PC-9 (cell line): Measurements from ENCODE around the gene FOXR1. TPM values are rescaled to one million over a fixed set of nuclear protein-coding genes. Genes with fewer than 3 reads are reported as not detected.

Experiments used
- BruUV-seq: library from RNA; stranded (reverse); fragments of 400-500 nt; replicated peaks from 2 replicates; lab custom pipeline; 2021; lab: Mats Ljungman, UMichigan
- CTCF ChIA-PET: fragments of 300-600 bp; sonication (Branson Sonifier 250); formaldehyde crosslinking; loops from one replicate; lab custom pipeline; 2022; ENCODE audit warnings: antibody characterized with exemption; lab: Charles Lee
- POLR2A ChIA-PET: fragments of 300-600 bp; sonication (Branson Sonifier 250); formaldehyde crosslinking; loops from one replicate; lab custom pipeline; 2022; ENCODE audit warnings: antibody characterized with exemption; ENCODE audit not compliant: unreplicated experiment; lab: Charles Lee
- DNase-seq, 2 experiments: peaks; one replicate each; pipeline versions ENCODE4 v3.0.0 to v3.0.0-alpha.2; 2015 to 2022; ENCODE audit warnings: mixed read lengths in 1 of 2
- H2AFZ ChIP-seq: fragments of 200-600 bp; sonication (generic); 2 replicates; pipeline ENCODE4 v1.8.1; 2017; ENCODE audit warnings: antibody characterized with exemption
- H3F3A ChIP-seq: fragments of 200-600 bp; sonication (generic); 2 replicates; pipeline ENCODE4 v1.8.1; 2017; ENCODE audit warnings: antibody characterized with exemption, mild to moderate bottlenecking, low read depth; ENCODE audit not compliant: insufficient read depth
- H3K27ac ChIP-seq: fragments of 200-600 bp; sonication (generic); 2 replicates; pipeline ENCODE4 v1.6.1; 2016; ENCODE audit warnings: mixed run types
- H3K27me3 ChIP-seq: fragments of 200-600 bp; sonication (generic); 2 replicates; pipeline ENCODE4 v1.6.1; 2016; ENCODE audit warnings: low read depth, mixed run types; ENCODE audit not compliant: insufficient read depth
- H3K36me3 ChIP-seq: fragments of 200-600 bp; sonication (generic); 2 replicates; pipeline ENCODE4 v1.6.1; 2016; ENCODE audit warnings: low read depth, mixed run types
- H3K4me1 ChIP-seq: fragments of 200-600 bp; sonication (generic); replicated peaks from 2 replicates; pipeline ENCODE4 v1.6.1; 2016; ENCODE audit warnings: mixed run types; ENCODE audit not compliant: insufficient read depth
- H3K4me2 ChIP-seq: fragments of 200-600 bp; sonication (generic); 2 replicates; pipeline ENCODE4 v1.6.1; 2017; ENCODE audit warnings: mixed run types
- H3K4me3 ChIP-seq: fragments of 200-600 bp; sonication (generic); 2 replicates; pipeline ENCODE4 v1.6.1; 2016; ENCODE audit warnings: mixed run types
- H3K79me2 ChIP-seq: fragments of 200-600 bp; sonication (generic); 2 replicates; pipeline ENCODE4 v1.6.1; 2017; ENCODE audit warnings: low read depth, mixed run types
- H3K9me2 ChIP-seq: fragments of 200-600 bp; sonication (generic); 2 replicates; pipeline ENCODE4 v1.8.1; 2017; ENCODE audit warnings: mild to moderate bottlenecking; ENCODE audit not compliant: insufficient read depth
- H3K9me3 ChIP-seq: fragments of 200-600 bp; sonication (generic); 2 replicates; pipeline ENCODE4 v1.8.1; 2016; ENCODE audit warnings: low read depth; ENCODE audit not compliant: insufficient read depth
- H4K20me1 ChIP-seq: fragments of 200-600 bp; sonication (generic); 2 replicates; pipeline ENCODE4 v1.8.1; 2017; ENCODE audit not compliant: insufficient read depth
- CTCF ChIP-seq: fragments of 200-600 bp; sonication (generic); conservative IDR thresholded peaks from 2 replicates; pipeline ENCODE4 v1.6.1; 2017; ENCODE audit warnings: mixed run types, antibody characterized with exemption, mild to moderate bottlenecking, moderate library complexity
- EZH2 ChIP-seq: fragments of 200-600 bp; sonication (generic); IDR thresholded peaks from 2 replicates; pipeline ENCODE4 v1.8.0; 2017; ENCODE audit warnings: antibody characterized with exemption, low read depth
- intact Hi-C: fragments of 100-400 bp; cut with micrococcal nuclease; formaldehyde crosslinking; loops from one replicate; pipeline ENCODE4 v1.10.0; 2022; ENCODE audit not compliant: unreplicated experiment
- total RNA-seq: library from RNA; stranded (reverse); gene quantifications from 2 replicates; pipeline ENCODE4 v1.2.3, GENCODE V29; 2021

The FOXR1 gene
- total RNA-seq, 1 experiment from 2014 or later: not detected

GRCh38 chr11:118929501-118930093 is 42.0 kb upstream of the FOXR1 start:
- Histone ChIP-seq H3K4me2 (peak overlapping the region; percentile 97), H4K20me1 (0 out of 2 replicates have a peak, but pooled peaks cover under 1% of the 10 kb centered on the region), H3K4me1 (peaks cover 41% of the 10 kb centered on the region), H3K27ac (peak overlapping the region; percentile 55), H3K4me3 (peak overlapping the region; percentile 84), H3F3A (peaks cover 36% of the 10 kb centered on the region), H3K79me2 (peaks cover 24% of the 10 kb centered on the region), H3K9me2 (no peaks in the 10 kb centered on the region), H3K36me3 (no peaks in the 10 kb centered on the region), H3K27me3 (no peaks in the 10 kb centered on the region), H2AFZ (peak overlapping the region; percentile 69; the same call in 1 of the 2 replicates), H3K9me3 (no peaks in the 10 kb centered on the region)
- no peak for TF ChIP-seq CTCF
- TF ChIP-seq EZH2: no peak
- CTCF ChIA-PET: interaction anchor here (0.7 to 1.1 kb wide), 3 partner anchors 20 to 157 kb away, joined by 4 to 8 read pairs (median 7); no protein-coding TSS in a partner anchor
- DNase-seq: peak; percentile 81 to 88
- POLR2A ChIA-PET: interaction anchor here (0.5 to 0.6 kb wide), 4 partner anchors 59 to 144 kb away, joined by 4 to 8 read pairs (median 4); no protein-coding TSS in a partner anchor
- BruUV-seq: no TSS peak
- intact Hi-C loops: loop anchor here (1.0 to 5.0 kb wide), 5 partner anchors 9 to 408 kb away; partner anchors contain the start of genes DDX6, RPS25 and TRAPPC4

GRCh38 chr11:118930094-118930712 is 41.4 kb upstream of the FOXR1 start:
- ChIA-PET CTCF (interaction anchor here (0.7 to 1.1 kb wide), 3 partner anchors 21 to 158 kb away, joined by 4 to 8 read pairs (median 7); no protein-coding TSS in a partner anchor), POLR2A (interaction anchor here (0.5 to 0.6 kb wide), 2 partner anchors 60 to 109 kb away, joined by 4 read pairs; no protein-coding TSS in a partner anchor)
- Histone ChIP-seq H3K36me3 (no peaks in the 10 kb centered on the region), H4K20me1 (no peaks in the 10 kb centered on the region), H3K4me3 (peak overlapping the region; percentile 84), H3K27ac (peak overlapping the region; percentile 55), H3K27me3 (no peaks in the 10 kb centered on the region), H3F3A (peaks cover 36% of the 10 kb centered on the region), H3K79me2 (peaks cover 18% of the 10 kb centered on the region), H3K4me1 (peaks cover 41% of the 10 kb centered on the region), H3K9me2 (no peaks in the 10 kb centered on the region), H2AFZ (peak overlapping the region; percentile 70), H3K4me2 (peak overlapping the region; percentile 97), H3K9me3 (no peaks in the 10 kb centered on the region)
- intact Hi-C loops: loop anchor here (1.0 kb wide), 1 partner anchor 8 kb away; no protein-coding TSS in a partner anchor
- peak; percentile 93 to 98 for DNase-seq
- BruUV-seq: TSS peak; percentile 20
- TF ChIP-seq CTCF: peak; percentile 99
- no peak for TF ChIP-seq EZH2

GRCh38 chr11:118931571-118931970 is 40.0 kb upstream of the FOXR1 start:
- Histone ChIP-seq H4K20me1 (no peaks in the 10 kb centered on the region), H3K9me3 (no peaks in the 10 kb centered on the region)
- POLR2A ChIA-PET: interaction anchor here (0.9 kb wide), 1 partner anchor 62 kb away, joined by 21 read pairs; no protein-coding TSS in a partner anchor

More at GRCh38 chr11:118931571-118931970, 40.0 kb upstream of the FOXR1 start:
- Histone ChIP-seq H3K9me2 (no peaks in the 10 kb centered on the region), H3K27ac (no peak overlapping the region), H3K79me2 (peaks cover 9% of the 10 kb centered on the region; the same call in 1 of the 2 replicates), H3K4me3 (no peak overlapping the region), H3K27me3 (no peaks in the 10 kb centered on the region), H3K4me1 (peaks cover 35% of the 10 kb centered on the region), H3K36me3 (no peaks in the 10 kb centered on the region), H3K4me2 (no peak overlapping the region), H2AFZ (no peak overlapping the region), H3F3A (peaks cover 30% of the 10 kb centered on the region)
- no peak for TF ChIP-seq EZH2
- TF ChIP-seq CTCF: no peak
- no TSS peak for BruUV-seq
- CTCF ChIA-PET: no interaction called here
- intact Hi-C loops: no loop called here
- DNase-seq: peak in 1 of 2 experiments; percentile 32
